Right ventricle myocardium superior (tissue), 1 donor: ENCODE measurements around the gene SYCE1L. TPM values are rescaled to one million over a fixed set of nuclear protein-coding genes. Genes with fewer than 3 reads are reported as not detected.
"Not testable (repeated sequence)": the region's sequence is repeated elsewhere in the genome, so short reads cannot be mapped to it uniquely, and the experiment has no call there.

ENCODE experiments used
- ATAC-seq: fragments of 200-7000 bp; cut with Tn5 transposase; one replicate; pipeline ENCODE4 v1.9.1; 2020; ENCODE audit warnings: mild to moderate bottlenecking; ENCODE audit not compliant: poor library complexity
- DNase-seq: peaks from one replicate; pipeline ENCODE4 v3.0.0-alpha.2; 2020
- intact Hi-C: fragments of 100-400 bp; cut with DNase I; formaldehyde crosslinking; loops from one replicate; pipeline ENCODE4 v1.11.2; 2022
- long read RNA-seq: library from polyadenylated mRNA; unstranded; transcript quantifications from one replicate; pipeline ENCODE4 v2.0.0, GENCODE V29; 2021
- total RNA-seq: library from RNA; stranded (reverse); fragmentation: NEBNext Ultra II Directional; extraction: Animal tissue kit (Norgen Biotek cat#: 25700); gene quantifications from one replicate; pipeline ENCODE4 v1.2.1, GENCODE V29; 2021
- donor health status: DM: no; HTN: yes; CAD: no; lungs with severe emphysema.

Gene SYCE1L
- total RNA-seq = 0.46 TPM
- long read RNA-seq, partial matches to known transcripts = 2 of 5 reads
- long read RNA-seq, other reads (novel, unspliced or antisense) = 2 of 5 reads

GRCh38 chr16:77199211-77199610, at the start of gene SYCE1L:
TSS of gene SYCE1L (plus strand) at chr16:77199408. CDS start at chr16:77199452, 44 bp downstream.
- intact Hi-C loops = no loop called here

GRCh38 chr16:77157346-77158058, 41.7 kb upstream of the SYCE1L start:
- intact Hi-C loops = no loop called here
- ATAC-seq = peak; percentile 80
- no peak for DNase-seq

More at GRCh38 chr16:77199211-77199610, at the start of gene SYCE1L:
- DNase-seq = no peak
- ATAC-seq = no peak

- intact Hi-C loops = no loop called here
- no peak for DNase-seq
- peak; percentile 59 for ATAC-seq
These were observed 40.9 kb upstream of the SYCE1L start for GRCh38 chr16:77158293-77158692.

- ATAC-seq (no peak), DNase-seq (no peak)
- intact Hi-C loops = loop anchor here (5.0 kb wide), 1 partner anchor 1373 kb away; no protein-coding TSS in a partner anchor
These were observed 34.2 kb upstream of the SYCE1L start for GRCh38 chr16:77165006-77165405.

GRCh38 chr16:77165536-77166236, 33.5 kb upstream of the SYCE1L start:
- intact Hi-C loops = loop anchor here (5.0 kb wide), 1 partner anchor 1373 kb away; no protein-coding TSS in a partner anchor
- ATAC-seq = peak; percentile 48
- DNase-seq = not testable (repeated sequence)

- DNase-seq = no peak
- no peak for ATAC-seq
- intact Hi-C loops = loop anchor here (5.0 kb wide), 1 partner anchor 1374 kb away; no protein-coding TSS in a partner anchor
These were observed 32.5 kb upstream of the SYCE1L start for GRCh38 chr16:77166726-77167125.

- ATAC-seq (no peak), DNase-seq (no peak)
- intact Hi-C loops = loop anchor here (5.0 kb wide), 1 partner anchor 1377 kb away; no protein-coding TSS in a partner anchor
These were observed 30.3 kb upstream of the SYCE1L start for GRCh38 chr16:77168901-77169300.

GRCh38 chr16:77169650-77170236, 29.5 kb upstream of the SYCE1L start:
- ATAC-seq = no peak
- no peak for DNase-seq
- intact Hi-C loops = loop anchor here (5.0 to 10.0 kb wide), 2 partner anchors 895 to 1377 kb away; partner anchors contain the start of gene CNTNAP4

- ATAC-seq (no peak), DNase-seq (no peak)
- intact Hi-C loops = loop anchor here (10.0 kb wide), 1 partner anchor 896 kb away; the partner anchor contains the start of gene CNTNAP4
These were observed 28.4 kb upstream of the SYCE1L start for GRCh38 chr16:77170805-77171204.

GRCh38 chr16:77171745-77172635, 27.2 kb upstream of the SYCE1L start:
- peak; percentile 69 for ATAC-seq
- intact Hi-C loops = loop anchor here (10.0 kb wide), 1 partner anchor 897 kb away; the partner anchor contains the start of gene CNTNAP4
- DNase-seq = no peak

GRCh38 chr16:77172951-77173350, 26.3 kb upstream of the SYCE1L start:
- DNase-seq (no peak), ATAC-seq (no peak)
- intact Hi-C loops = loop anchor here (10.0 kb wide), 1 partner anchor 898 kb away; the partner anchor contains the start of gene CNTNAP4

- intact Hi-C loops = no loop called here
- ATAC-seq = no peak
- no peak for DNase-seq
These were observed 16.1 kb upstream of the SYCE1L start for GRCh38 chr16:77183137-77183536.

GRCh38 chr16:77186298-77186697, 12.9 kb upstream of the SYCE1L start:
- ATAC-seq, DNase-seq, intact Hi-C loops: not testable (repeated sequence)

- intact Hi-C loops = no loop called here
These were observed 9.1 kb upstream of the SYCE1L start for GRCh38 chr16:77190190-77190477.

GRCh38 chr16:77190478-77191258, 8.5 kb upstream of the SYCE1L start, which contains the start of gene MON1B:
TSS of gene MON1B (plus strand) at chr16:77191190. CDS start at chr16:77191486, 296 bp downstream.
- peak; percentile 99 for ATAC-seq
- intact Hi-C loops = no loop called here
- peak; percentile 98 for DNase-seq

More at GRCh38 chr16:77190190-77190477, 9.1 kb upstream of the SYCE1L start:
- ATAC-seq (no peak), DNase-seq (no peak)

- ATAC-seq (no peak), DNase-seq (peak; percentile 55)
- intact Hi-C loops = no loop called here
These were observed 7.8 kb upstream of the SYCE1L start for GRCh38 chr16:77191259-77191969.

GRCh38 chr16:77193377-77193776, 5.8 kb upstream of the SYCE1L start:
- DNase-seq = no peak
- ATAC-seq = no peak
- intact Hi-C loops = no loop called here
